GM12878 (cell line): ENCODE measurements around the gene GPRIN2. TPM values are rescaled to one million over a fixed set of nuclear protein-coding genes. Genes with fewer than 3 reads are reported as not detected.
"Not testable (repeated sequence)": the region's sequence is repeated elsewhere in the genome, so short reads cannot be mapped to it uniquely, and the experiment has no call there.

Experiments
- ATAC-seq: fragments of 200-7000 bp; cut with Tn5 transposase; 3 replicates; pipeline ENCODE4 v1.9.1; 2020; ENCODE audit warnings: mild to moderate bottlenecking, moderate library complexity
- BruUV-seq: library from RNA; stranded (reverse); fragments of 400-500 nt; replicated peaks from 2 replicates; lab custom pipeline; 2021; lab: Mats Ljungman, UMichigan
- CTCF ChIA-PET: fragments of 300-600 bp; sonication (Branson Sonifier 250); formaldehyde crosslinking; extraction: SDS; loops from one replicate; lab custom pipeline; 2021; ENCODE audit warnings: inconsistent platforms; lab: Yijun Ruan, JAX
- POLR2A ChIA-PET: fragments of 350-600 bp; formaldehyde crosslinking; extraction: SDS; loops from one replicate; lab custom pipeline; 2021; ENCODE audit warnings: inconsistent platforms; lab: Charles Lee
- RAD21 ChIA-PET: fragments of 300-600 bp; sonication (Branson Sonifier 250); formaldehyde crosslinking; loops from one replicate; lab custom pipeline; 2023; ENCODE audit warnings: antibody characterized with exemption; ENCODE audit not compliant: unreplicated experiment; lab: Charles Lee
- SMC1A ChIA-PET: fragments of 300-600 bp; sonication (Branson Sonifier 250); formaldehyde crosslinking; loops from one replicate; lab custom pipeline; 2023; ENCODE audit not compliant: unreplicated experiment, uncharacterized antibody; lab: Charles Lee
- DNase-seq: peaks from one replicate; pipeline ENCODE4 v3.0.0-alpha.2; 2011; ENCODE audit warnings: low read depth, low spot score
- FAIRE-seq: peaks from 3 replicates; lab custom pipeline; 2011; peaks lifted over from hg19 to GRCh38; lab: Jason Lieb, UNC
- H2AFZ ChIP-seq: 2 replicates; pipeline ENCODE4 v1.6.0; 2011; ENCODE audit warnings: low read depth, low read length, control low read depth; ENCODE audit not compliant: control insufficient read depth
- H3K27ac ChIP-seq: 2 replicates; pipeline ENCODE4 v1.5.1; 2011; ENCODE audit warnings: control low read depth; ENCODE audit not compliant: control insufficient read depth, insufficient read depth
- H3K27me3 ChIP-seq, 2 experiments: replicated peaks in 1 of 2; 2 replicates each; pipeline versions ENCODE4 v1.6.0 to v1.6.1; 2011; ENCODE audit warnings: low read length in 1 of 2; ENCODE audit not compliant: control insufficient read depth in 2 of 2, insufficient read depth in 2 of 2
- H3K36me3 ChIP-seq, 2 experiments: 2 replicates each; pipeline ENCODE4 v1.5.1; 2011; ENCODE audit warnings: low read length in 1 of 2; ENCODE audit not compliant: control insufficient read depth in 2 of 2, insufficient read depth in 2 of 2
- H3K4me1 ChIP-seq: 2 replicates; pipeline ENCODE4 v1.6.1; 2011; ENCODE audit warnings: mild to moderate bottlenecking, low read length, moderate library complexity, mixed read lengths; ENCODE audit not compliant: control insufficient read depth, insufficient read depth
- H3K4me2 ChIP-seq: 2 replicates; pipeline ENCODE4 v1.6.0; 2011; ENCODE audit warnings: control low read depth; ENCODE audit not compliant: control insufficient read depth, insufficient read depth
- H3K4me3 ChIP-seq: fragments of 200-600 bp; sonication (generic); 2 replicates; pipeline ENCODE4 v1.5.1; 2016
- H3K79me2 ChIP-seq: 2 replicates; pipeline ENCODE4 v1.6.0; 2011; ENCODE audit warnings: low read length; ENCODE audit not compliant: control insufficient read depth, insufficient read depth
- H3K9ac ChIP-seq: 2 replicates; pipeline ENCODE4 v1.8.0; 2011; ENCODE audit warnings: low read length, control low read depth, mixed read lengths; ENCODE audit not compliant: control insufficient read depth, insufficient read depth
- H3K9me3 ChIP-seq: replicated peaks from 3 replicates; pipeline ENCODE4 v1.5.1; 2011; ENCODE audit warnings: mild to moderate bottlenecking, low read length; ENCODE audit not compliant: control insufficient read depth, insufficient read depth
- H4K20me1 ChIP-seq: 2 replicates; pipeline ENCODE4 v1.6.0; 2011; ENCODE audit not compliant: control insufficient read depth, insufficient read depth
- WGBS: methylation state at CpG from one replicate; pipeline ENCODE4 v1.1.6; 2016; ENCODE audit warnings: low lambda C conversion rate; ENCODE audit not compliant: insufficient replicate concordance, insufficient coverage; ENCODE audit errors: missing lambda C conversion rate; 5-methylcytosine and 5-hydroxymethylcytosine counted together
- in situ Hi-C: fragments of 300-500 bp; cut with MboI; formaldehyde crosslinking; loops from 9 replicates; pipeline ENCODE4 v1.14.3; 2018; ENCODE audit warnings: mixed read lengths
- intact Hi-C: fragments of 100-400 bp; cut with micrococcal nuclease; formaldehyde crosslinking; loops from one replicate; pipeline ENCODE4 v1.14.2; 2022; ENCODE audit not compliant: unreplicated experiment
- polyA plus RNA-seq, 11 experiments: library from polyadenylated mRNA; depleted of rRNA in 4 of 11; unstranded in 6 of 11; stranded (reverse) in 5 of 11; fragments of >200 nt; fragmentation: Nextera tagmentation in 4 of 11; fragmentation: Illumina TruSeq in 1 of 11; extraction: Ambion mirVana in 4 of 11; extraction: Trizol in 1 of 11; gene quantifications; 1 replicate in 1 of 11; 2 replicates in 10 of 11; pipeline versions ENCODE4 v1.2.1 to v1.2.3, GENCODE V29; 2011 to 2016; ENCODE audit warnings: inconsistent platforms in 2 of 11, missing spikeins in 2 of 11, low read depth in 1 of 11
- total RNA-seq, 4 experiments: library from RNA; depleted of rRNA in 3 of 4; stranded (reverse); fragments of >200 nt in 3 of 4; fragmentation: Illumina TruSeq in 1 of 4; extraction: Trizol in 1 of 4; gene quantifications; 2 replicates each; pipeline versions ENCODE4 v1.2.1 to v1.2.3, GENCODE V29; 2013 to 2021

The GPRIN2 gene
- total and polyA plus RNA-seq, 10 of the 15 experiments (the other 5 are each of a cell fraction or from before 2014, with no cell fraction given): 0.13 TPM; not detected in 9

DNA sequence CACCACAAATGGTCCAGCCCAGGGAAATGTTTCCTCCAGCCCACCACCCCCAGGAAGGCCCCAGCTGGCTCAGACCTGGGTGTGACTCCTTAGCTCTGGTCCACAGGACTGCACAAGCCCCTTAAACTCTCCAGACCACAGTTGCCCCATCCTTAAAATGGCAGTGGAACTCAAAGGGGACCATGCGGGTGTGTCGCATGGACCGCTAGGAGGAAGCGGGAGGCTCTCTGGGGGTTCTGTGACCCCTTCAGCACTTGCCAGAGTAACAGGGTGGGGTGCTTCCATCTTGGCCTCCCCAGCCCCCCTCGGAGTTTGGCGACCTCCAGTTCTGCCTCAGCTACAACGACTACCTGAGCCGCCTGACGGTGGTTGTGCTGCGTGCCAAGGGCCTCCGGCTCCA is 27.7 kb upstream of the GPRIN2 start:
- SMC1A ChIA-PET, POLR2A ChIA-PET, H3K9ac ChIP-seq, H2AFZ ChIP-seq, FAIRE-seq, H3K27ac ChIP-seq, H3K4me3 ChIP-seq, H3K4me1 ChIP-seq, CTCF ChIA-PET, ATAC-seq, H3K79me2 ChIP-seq, DNase-seq, H4K20me1 ChIP-seq, in situ Hi-C loops, H3K4me2 ChIP-seq, H3K36me3 ChIP-seq, H3K27me3 ChIP-seq, RAD21 ChIA-PET, BruUV-seq, intact Hi-C loops, H3K9me3 ChIP-seq: not testable (repeated sequence)
- WGBS: 100% methylated on average over 1 of the region's 11 CpGs

DNA sequence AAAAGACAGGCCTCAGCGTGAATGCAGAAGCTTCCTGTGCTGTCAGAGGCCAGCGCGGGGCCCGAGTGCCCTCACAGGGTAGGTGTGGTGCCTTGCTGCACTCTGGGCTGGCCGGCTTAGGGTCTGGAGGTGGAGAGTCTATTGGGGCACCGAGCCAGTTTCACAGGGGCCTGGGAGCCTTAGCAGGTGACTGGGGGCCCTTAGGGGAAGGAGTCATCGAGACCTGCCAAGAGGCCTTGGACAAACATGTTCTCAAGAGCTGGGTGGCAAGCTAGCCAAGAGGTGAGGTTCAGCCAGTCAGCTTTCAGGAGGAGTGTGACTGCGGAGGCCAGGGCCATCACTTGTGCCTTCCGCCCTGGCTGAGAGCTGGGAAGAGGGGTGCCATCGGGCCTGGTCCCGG is 26.1 kb upstream of the GPRIN2 start:
- intact Hi-C loops, H2AFZ ChIP-seq, BruUV-seq, RAD21 ChIA-PET, H3K4me3 ChIP-seq, H3K4me1 ChIP-seq, in situ Hi-C loops, FAIRE-seq, H3K4me2 ChIP-seq, H3K36me3 ChIP-seq, SMC1A ChIA-PET, CTCF ChIA-PET, H3K9ac ChIP-seq, H3K27me3 ChIP-seq, DNase-seq, H4K20me1 ChIP-seq, H3K27ac ChIP-seq, ATAC-seq, POLR2A ChIA-PET, H3K9me3 ChIP-seq, H3K79me2 ChIP-seq: not testable (repeated sequence)
- WGBS: no CpG with 5 or more reads among the region's 11 CpGs

DNA sequence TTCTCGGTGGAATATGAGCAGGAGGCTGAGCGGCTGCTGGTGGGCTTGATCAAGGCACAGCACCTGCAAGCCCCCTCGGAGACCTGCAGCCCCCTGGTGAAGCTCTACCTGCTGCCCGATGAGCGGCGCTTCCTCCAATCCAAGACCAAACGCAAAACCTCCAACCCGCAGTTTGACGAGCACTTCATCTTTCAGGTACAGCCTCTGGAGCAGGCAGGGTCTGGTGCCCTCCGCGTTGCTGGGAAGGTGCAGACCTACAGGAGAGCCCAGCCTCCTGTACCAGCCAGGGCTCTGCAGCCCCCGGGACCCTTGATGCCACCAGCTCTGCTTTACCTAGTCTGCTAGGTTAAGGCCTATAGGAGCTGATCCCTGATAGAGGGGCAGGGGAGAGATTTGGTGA is 25.5 kb upstream of the GPRIN2 start:
- CTCF ChIA-PET, H2AFZ ChIP-seq, SMC1A ChIA-PET, intact Hi-C loops, DNase-seq, POLR2A ChIA-PET, FAIRE-seq, ATAC-seq, H3K4me1 ChIP-seq, RAD21 ChIA-PET, in situ Hi-C loops, H3K9me3 ChIP-seq, H3K27me3 ChIP-seq, H3K36me3 ChIP-seq, H3K4me2 ChIP-seq, H4K20me1 ChIP-seq, H3K27ac ChIP-seq, H3K9ac ChIP-seq, H3K4me3 ChIP-seq, H3K79me2 ChIP-seq, BruUV-seq: not testable (repeated sequence)
- 69% methylated on average over 5 of the region's 12 CpGs for WGBS

DNA sequence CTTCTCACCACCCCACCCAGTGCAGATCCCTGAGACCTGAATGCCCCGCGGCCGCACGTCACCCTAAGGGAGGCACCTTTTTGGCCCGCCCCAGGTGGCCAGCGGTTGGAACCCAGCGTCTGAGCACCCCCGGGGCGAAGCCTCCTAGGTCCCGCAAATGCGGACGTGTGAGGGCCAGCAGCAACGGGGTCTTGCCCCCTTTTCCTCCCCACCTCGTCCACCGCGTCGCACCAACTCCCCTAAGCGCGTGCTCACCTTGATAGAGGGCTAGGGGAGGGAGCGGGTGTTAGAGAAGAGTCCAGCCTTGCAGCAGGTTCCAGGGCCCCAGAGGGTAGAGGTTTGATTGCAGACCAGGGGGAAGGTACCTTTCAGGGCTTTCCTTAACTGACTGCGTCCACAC is 22.9 kb upstream of the GPRIN2 start:
- RAD21 ChIA-PET, H3K36me3 ChIP-seq, H2AFZ ChIP-seq, H3K9me3 ChIP-seq, H3K4me3 ChIP-seq, H3K27me3 ChIP-seq, BruUV-seq, DNase-seq, H3K4me1 ChIP-seq, H3K79me2 ChIP-seq, in situ Hi-C loops, H3K27ac ChIP-seq, H3K9ac ChIP-seq, H3K4me2 ChIP-seq, H4K20me1 ChIP-seq, FAIRE-seq, intact Hi-C loops, SMC1A ChIA-PET, ATAC-seq, CTCF ChIA-PET, POLR2A ChIA-PET: not testable (repeated sequence)
- WGBS: no CpG with 5 or more reads among the region's 21 CpGs
